GM12878 (cell line): ENCODE results near the gene CETN1.

Experiments
- ATF3 ChIP-seq: IDR thresholded peaks from 2 replicates; pipeline ENCODE4 v1.6.1; 2011; ENCODE audit warnings: low read depth, mild to moderate bottlenecking, low read length, moderate library complexity, borderline replicate concordance; ENCODE audit errors: extremely low read depth
- CEBPB ChIP-seq, 2 experiments: fragments of 150-350 bp in 1 of 2; IDR thresholded peaks; 2 replicates each; pipeline ENCODE4 v1.6.1; 2012 to 2014; ENCODE audit warnings: low read depth in 2 of 2, low read length in 2 of 2, borderline replicate concordance in 1 of 2, inconsistent platforms in 1 of 2
- CHD4 ChIP-seq: fragments of 200-600 bp; sonication (generic); IDR thresholded peaks from 2 replicates; pipeline ENCODE4 v1.6.1; 2016; ENCODE audit warnings: mild to moderate bottlenecking
- CTCF ChIP-seq, 3 experiments: IDR thresholded peaks in 2 of 3; conservative IDR thresholded peaks in 1 of 3; 2 replicates each; pipeline ENCODE4 v1.5.1; 2011; ENCODE audit warnings: low read depth in 3 of 3, low read length in 3 of 3, mild to moderate bottlenecking in 3 of 3, control low read depth in 2 of 3, moderate library complexity in 2 of 3, inconsistent platforms in 1 of 3, mixed read lengths in 1 of 3; ENCODE audit not compliant: control insufficient read depth in 2 of 3, insufficient read depth in 1 of 3; ENCODE audit errors: extremely low read depth in 1 of 3
- HDAC6 ChIP-seq: fragments of 200-600 bp; sonication (generic); IDR thresholded peaks from one replicate; pipeline ENCODE4 v1.8.0; 2017; ENCODE audit warnings: antibody characterized with exemption; ENCODE audit not compliant: unreplicated experiment
- HDGF ChIP-seq: fragments of 450-650 bp; IDR thresholded peaks from 2 replicates; pipeline ENCODE4 v1.6.1; 2016; ENCODE audit warnings: antibody characterized with exemption
- REST ChIP-seq: IDR thresholded peaks from 2 replicates; pipeline ENCODE4 v1.6.1; 2012; ENCODE audit warnings: mild to moderate bottlenecking, low read depth, low read length
- TCF12 ChIP-seq: IDR thresholded peaks from 2 replicates; pipeline ENCODE4 v1.6.1; 2011; ENCODE audit warnings: low read depth, mild to moderate bottlenecking, low read length

GRCh38 chr18:596288-596881 lies 16.2 kb downstream of the CETN1 start:
- TF ChIP-seq CEBPB (IDR thresholded peaks at IDR 0.05; ENCODE audit: borderline replicate concordance in 1 of 2, low read depth in 2 of 2, low read length in 2 of 2) (no peak), HDGF (no peak), ATF3 (no peak), CTCF (IDR thresholded peaks at IDR 0.05 in 2 of 3, conservative IDR thresholded peaks at IDR 0.05 in 1 of 3; ENCODE audit: control insufficient read depth in 2 of 3, extremely low read depth in 1 of 3, insufficient read depth in 1 of 3, low read depth in 3 of 3, low read length in 3 of 3) (no peak), TCF12 (no peak), HDAC6 (no peak), REST (no peak), CHD4 (no peak)
